Prostate gland (tissue), 2 donors: ENCODE data around the gene CHD5. TPM values are rescaled to one million over a fixed set of nuclear protein-coding genes. Genes with fewer than 3 reads are reported as not detected.

Source experiments
- DNase-seq: peaks from one replicate; pipeline ENCODE4 v3.0.0-alpha.2; 2019; ENCODE audit warnings: low spot score
- H3K27ac ChIP-seq, 2 donors: fragments of 200-600 bp; sonication (generic); 2 replicates each; pipeline ENCODE4 v1.5.1; 2017 to 2019
- H3K27me3 ChIP-seq: fragments of 200-600 bp; sonication (generic); replicated peaks from 2 replicates; pipeline ENCODE4 v1.5.1; 2019; ENCODE audit not compliant: insufficient read depth
- H3K36me3 ChIP-seq, 2 donors: fragments of 200-600 bp; sonication (generic); 1 replicate in 1 of 2; 2 replicates in 1 of 2; pipeline versions ENCODE4 v1.5.1 to v1.8.1; 2017 to 2019
- H3K4me1 ChIP-seq: fragments of 200-600 bp; sonication (generic); replicated peaks from 2 replicates; pipeline ENCODE4 v1.5.1; 2019
- H3K4me3 ChIP-seq, 2 donors: fragments of 200-600 bp; sonication (generic); 2 replicates each; pipeline ENCODE4 v1.5.1; 2017 to 2019
- H3K9me3 ChIP-seq: fragments of 200-600 bp; sonication (generic); 2 replicates; pipeline ENCODE4 v1.5.1; 2017
- CTCF ChIP-seq, 4 experiments: fragments of 200-600 bp in 2 of 4; fragments of 450-650 bp in 2 of 4; sonication (generic) in 2 of 4; IDR thresholded peaks; 1 replicate in 3 of 4; 2 replicates in 1 of 4; pipeline ENCODE4 v1.5.1; 2016 to 2019; ENCODE audit warnings: antibody characterized with exemption in 4 of 4, mild to moderate bottlenecking in 2 of 4, moderate library complexity in 2 of 4
- POLR2A ChIP-seq: fragments of 450-650 bp; IDR thresholded peaks from one replicate; pipeline ENCODE4 v1.6.1; 2016; ENCODE audit warnings: antibody characterized with exemption, mild to moderate bottlenecking
- POLR2AphosphoS5 ChIP-seq: sonication (generic); formaldehyde crosslinking; IDR thresholded peaks from one replicate; pipeline ENCODE4 v1.6.1; 2017; ENCODE audit warnings: antibody characterized with exemption
- WGBS: methylation state at CpG from one replicate; pipeline ENCODE4 v1.1.5; 2018; 5-methylcytosine and 5-hydroxymethylcytosine counted together
- intact Hi-C: fragments of 100-400 bp; cut with DNase I; formaldehyde crosslinking; loops from one replicate; pipeline ENCODE4 v1.14.2; 2022
- total RNA-seq, 2 donors: library from RNA; depleted of rRNA; stranded (reverse); fragments of >200 nt; gene quantifications; one replicate each; pipeline ENCODE4 v1.1.0, GENCODE V29; 2016

Gene CHD5
- total RNA-seq, 2 donors from 2014 or later: 4.9 to 17.0 TPM

GRCh38 chr1:6150006-6150938 lies 29.8 kb downstream of the CHD5 start:
- peaks cover 10% of the 10 kb centered on the region for H3K27me3 ChIP-seq
- intact Hi-C loops: no loop called here
- H3K27ac ChIP-seq: no peak overlapping the region
- 74% methylated on average over 11 of the region's 11 CpGs for WGBS
- DNase-seq: no peak
- no peaks in the 10 kb centered on the region for H3K4me1 ChIP-seq
- H3K4me3 ChIP-seq: no peak overlapping the region
- H3K9me3 ChIP-seq: no peaks in the 10 kb centered on the region
- no peak for TF ChIP-seq CTCF (IDR thresholded peaks at IDR 0.05)
- TF ChIP-seq POLR2AphosphoS5: no peak
- TF ChIP-seq POLR2A: no peak
- H3K36me3 ChIP-seq: no peaks in the 10 kb centered on the region

- Histone ChIP-seq H3K36me3 (no peaks in the 10 kb centered on the region), H3K4me3 (no peak overlapping the region), H3K9me3 (no peaks in the 10 kb centered on the region), H3K27me3 (peaks cover 10% of the 10 kb centered on the region), H3K27ac (no peak overlapping the region), H3K4me1 (no peaks in the 10 kb centered on the region)
- no peak for TF ChIP-seq POLR2AphosphoS5
- no peak for TF ChIP-seq POLR2A
- no peak for TF ChIP-seq CTCF (IDR thresholded peaks at IDR 0.05)
- intact Hi-C loops: no loop called here
- WGBS: 100% methylated on average over 1 of the region's 1 CpG
- no peak for DNase-seq
These were observed 30.5 kb downstream of the CHD5 start for GRCh38 chr1:6149597-6149996.

- TF ChIP-seq POLR2AphosphoS5 (no peak), CTCF (IDR thresholded peaks at IDR 0.05) (no peak), POLR2A (no peak)
- peak; percentile 27 for DNase-seq
- intact Hi-C loops: no loop called here
- H3K27me3 ChIP-seq: peaks cover 10% of the 10 kb centered on the region
- WGBS: 5% methylated on average over 52 of the region's 53 CpGs
- H3K27ac ChIP-seq: no peak overlapping the region
- H3K9me3 ChIP-seq: no peaks in the 10 kb centered on the region
- no peaks in the 10 kb centered on the region for H3K36me3 ChIP-seq
- H3K4me3 ChIP-seq: no peak overlapping the region
- no peaks in the 10 kb centered on the region for H3K4me1 ChIP-seq
These were observed 31.5 kb downstream of the CHD5 start for GRCh38 chr1:6148497-6149241.

- DNase-seq: no peak
- Histone ChIP-seq H3K4me3 (no peak overlapping the region), H3K9me3 (no peaks in the 10 kb centered on the region), H3K27ac (no peak overlapping the region), H3K36me3 (no peaks in the 10 kb centered on the region), H3K27me3 (peaks cover 10% of the 10 kb centered on the region), H3K4me1 (no peaks in the 10 kb centered on the region)
- WGBS: 86% methylated on average over 24 of the region's 24 CpGs
- TF ChIP-seq POLR2AphosphoS5 (no peak), POLR2A (no peak), CTCF (IDR thresholded peaks at IDR 0.05) (no peak)
- intact Hi-C loops: no loop called here
These were observed 34.2 kb downstream of the CHD5 start for GRCh38 chr1:6145864-6146410.
